Non-pigmented ciliary epithelial cell (primary cell): Measurements from ENCODE around the gene IDI2.

Experiments used
- DNase-seq: peaks from one replicate; pipeline ENCODE4 v3.0.0-alpha.2; 2010; ENCODE audit warnings: low read depth

Gene IDI2

DNA sequence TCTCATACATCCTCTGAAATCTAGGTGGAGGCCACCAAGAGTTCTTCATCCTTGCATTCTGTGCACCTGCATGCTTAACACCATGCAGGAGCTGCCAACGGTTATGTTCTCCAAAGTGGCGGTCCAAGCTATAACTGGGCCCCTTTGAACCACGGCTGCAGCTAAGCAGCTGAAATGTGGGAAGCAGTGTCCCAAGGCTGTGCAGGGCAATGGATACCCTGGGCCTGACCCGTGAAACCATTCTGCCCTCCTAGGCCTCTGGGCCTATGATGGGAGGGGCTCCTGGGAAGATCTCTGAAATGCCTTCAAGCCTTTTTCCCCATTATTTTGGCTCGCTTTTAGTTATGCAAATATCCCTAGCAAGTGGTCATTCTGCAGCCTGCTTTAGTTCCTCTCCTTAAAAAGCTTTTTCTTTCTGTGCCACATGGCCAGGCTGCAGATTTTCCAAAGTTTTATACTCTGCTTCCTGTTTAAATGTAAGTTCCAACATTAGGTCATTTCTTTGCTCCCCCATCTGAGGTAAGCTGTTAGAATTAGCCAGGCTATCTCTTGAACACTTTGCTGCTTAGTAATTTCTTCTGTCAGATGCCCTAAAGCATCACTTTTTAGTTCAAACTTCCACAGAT is 45.1 kb downstream of the IDI2 start:
- no peak for DNase-seq

- no peak for DNase-seq
Measured at GRCh38 chr10:978826-979421, 46.7 kb downstream of the IDI2 start.

- DNase-seq: no peak
Measured at GRCh38 chr10:976316-976715, 49.3 kb downstream of the IDI2 start.

- no peak for DNase-seq
Measured at GRCh38 chr10:974785-975074, 50.9 kb downstream of the IDI2 start.

DNA sequence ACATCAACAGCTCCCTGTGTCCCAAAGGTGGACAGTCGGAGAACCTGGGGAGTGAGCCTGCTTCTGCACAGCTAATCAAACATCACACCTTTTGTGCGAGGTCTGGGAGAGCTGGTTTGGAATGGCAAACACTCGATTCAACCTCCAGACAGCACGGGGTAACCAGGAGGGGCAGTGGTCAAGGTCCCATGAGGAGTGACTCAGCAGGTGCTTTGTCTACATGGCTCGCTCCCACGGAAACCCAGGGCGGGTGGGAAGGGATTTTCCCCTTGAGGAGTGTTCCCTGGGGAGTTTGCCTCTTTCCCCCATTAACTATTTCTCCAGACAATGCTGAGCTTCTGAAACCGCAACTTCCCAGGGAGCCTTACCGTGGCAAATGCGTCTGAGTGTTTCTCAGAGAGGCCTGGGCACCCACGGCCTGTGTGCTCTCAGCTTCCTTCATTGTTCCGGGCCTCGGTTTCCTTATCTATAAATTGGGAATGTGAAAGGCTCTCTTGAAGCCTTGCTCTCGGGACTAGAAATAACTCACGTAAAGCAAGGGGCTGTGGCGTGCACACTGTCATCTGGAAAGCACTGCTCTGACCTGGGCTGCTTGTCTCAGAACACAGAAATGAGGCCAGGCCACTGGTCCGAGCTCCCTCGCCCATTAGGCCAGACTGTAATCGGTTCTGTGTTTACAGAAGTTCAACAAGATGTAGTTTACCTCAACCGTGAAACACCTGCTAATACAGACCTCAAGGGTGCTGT is 51.4 kb downstream of the IDI2 start:
- no peak for DNase-seq

DNA sequence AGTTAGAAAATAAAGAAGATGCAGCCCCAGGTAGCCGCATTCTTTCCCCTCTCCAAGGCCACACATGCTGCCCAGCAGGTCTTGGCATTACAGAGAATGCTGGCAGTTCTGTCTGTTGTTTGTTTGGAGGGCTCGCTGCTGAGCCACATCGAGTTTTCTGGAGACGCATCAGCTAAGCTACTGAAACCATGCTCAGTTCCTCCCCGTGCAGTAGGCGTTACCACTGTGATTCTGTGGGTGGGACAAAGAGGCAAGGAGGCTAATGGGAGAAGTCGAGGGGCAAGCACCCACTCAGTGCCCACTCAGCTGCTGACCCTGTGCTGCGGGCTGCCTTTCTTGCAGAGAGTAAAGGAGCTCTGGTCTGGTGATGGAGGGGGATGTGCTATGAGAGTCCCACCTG is 52.9 kb downstream of the IDI2 start:
- no peak for DNase-seq

GRCh38 chr10:971613-972012 is 54.0 kb downstream of the IDI2 start:
- no peak for DNase-seq

GRCh38 chr10:971150-971542 is 54.5 kb downstream of the IDI2 start:
- no peak for DNase-seq

GRCh38 chr10:970311-971149 is 55.1 kb downstream of the IDI2 start:
- no peak for DNase-seq

DNA sequence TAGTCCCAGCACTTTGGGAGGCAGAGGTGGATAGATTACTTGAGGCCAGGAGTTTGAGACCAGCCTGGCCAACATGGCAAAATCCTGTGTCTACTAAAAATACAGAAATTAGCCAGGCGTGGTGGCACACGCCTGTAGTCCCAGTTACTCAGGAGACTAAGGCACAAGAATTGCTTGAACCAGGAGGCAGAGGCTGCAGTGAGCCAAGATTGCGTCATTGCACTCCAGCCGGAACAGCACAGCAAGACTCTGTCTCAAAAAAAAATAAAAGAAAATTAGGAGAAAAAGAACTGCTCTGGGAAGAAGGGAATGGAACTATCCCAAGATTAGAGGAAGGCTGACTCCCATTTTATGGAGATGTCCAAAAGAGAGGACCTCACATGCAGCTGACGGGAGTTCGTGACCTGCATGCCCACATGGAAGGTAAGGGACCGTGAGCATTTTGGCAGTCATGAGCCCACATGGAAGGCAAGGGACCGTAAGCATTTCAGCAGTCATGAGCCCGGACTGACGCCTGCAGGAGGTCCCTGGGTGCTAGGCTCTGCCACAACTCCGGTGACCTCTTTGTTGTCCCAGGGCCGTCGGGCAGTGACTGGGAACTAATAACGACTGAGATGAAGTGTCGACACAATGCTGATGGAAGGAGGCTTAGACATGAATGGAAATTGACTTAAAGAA is 56.0 kb downstream of the IDI2 start:
- DNase-seq: no peak
